HepG2 (cell line): ENCODE measurements around the gene EGFR.

Source experiments
- ETS1 ChIP-seq: sonication (generic); formaldehyde crosslinking; IDR thresholded peaks from 2 replicates; pipeline ENCODE4 v1.4.0; 2020; ENCODE audit warnings: missing genetic modification reagents
- EZH2 ChIP-seq: conservative IDR thresholded peaks from 2 replicates; pipeline ENCODE4 v1.6.1; 2012; ENCODE audit warnings: mild to moderate bottlenecking, low read depth, low read length, moderate library complexity
- NFE2L1 ChIP-seq: sonication (generic); formaldehyde crosslinking; IDR thresholded peaks from 2 replicates; pipeline ENCODE4 v1.4.0; 2020; ENCODE audit warnings: missing genetic modification reagents, mild to moderate bottlenecking, borderline replicate concordance
- NFYB ChIP-seq: sonication (generic); formaldehyde crosslinking; IDR thresholded peaks from 2 replicates; pipeline ENCODE4 v1.4.0; 2020; ENCODE audit warnings: missing genetic modification reagents
- POLR2A ChIP-seq, 2 experiments: IDR thresholded peaks; 2 replicates each; pipeline ENCODE4 v1.6.1; 2011; ENCODE audit warnings: low read depth in 2 of 2, low read length in 2 of 2, mild to moderate bottlenecking in 1 of 2, moderate library complexity in 1 of 2; ENCODE audit not compliant: insufficient read depth in 1 of 2
- POLR2AphosphoS5 ChIP-seq: IDR thresholded peaks from 2 replicates; pipeline ENCODE4 v1.6.1; 2012; ENCODE audit warnings: low read depth, low read length
- SAP130 ChIP-seq: IDR thresholded peaks from 2 replicates; pipeline ENCODE4 v1.6.1; 2016; ENCODE audit warnings: low read depth
- SP4 ChIP-seq: sonication (generic); formaldehyde crosslinking; IDR thresholded peaks from 2 replicates; pipeline ENCODE4 v1.8.1; 2023; ENCODE audit warnings: mild to moderate bottlenecking, missing genetic modification reagents
- TF ChIP-seq, protein P1 (sequence below): IDR thresholded peaks from 2 replicates; pipeline ENCODE4 v1.6.1; 2012; ENCODE audit warnings: low read length, improper control_type of control experiment
- TF ChIP-seq, protein P2 (sequence below): IDR thresholded peaks from 2 replicates; pipeline ENCODE4 v1.6.1; 2016; ENCODE audit warnings: missing compliant biosample characterization, missing genetic modification reagents, borderline replicate concordance

- no peak for TF ChIP-seq SAP130 (CRISPR knock-in tag)
- TF ChIP-seq POLR2AphosphoS5, result no peak
- TF ChIP-seq POLR2A (IDR thresholded peaks at IDR 0.05; ENCODE audit: insufficient read depth in 1 of 2, low read depth in 2 of 2, low read length in 2 of 2), result no peak
- TF ChIP-seq, protein P1, sequence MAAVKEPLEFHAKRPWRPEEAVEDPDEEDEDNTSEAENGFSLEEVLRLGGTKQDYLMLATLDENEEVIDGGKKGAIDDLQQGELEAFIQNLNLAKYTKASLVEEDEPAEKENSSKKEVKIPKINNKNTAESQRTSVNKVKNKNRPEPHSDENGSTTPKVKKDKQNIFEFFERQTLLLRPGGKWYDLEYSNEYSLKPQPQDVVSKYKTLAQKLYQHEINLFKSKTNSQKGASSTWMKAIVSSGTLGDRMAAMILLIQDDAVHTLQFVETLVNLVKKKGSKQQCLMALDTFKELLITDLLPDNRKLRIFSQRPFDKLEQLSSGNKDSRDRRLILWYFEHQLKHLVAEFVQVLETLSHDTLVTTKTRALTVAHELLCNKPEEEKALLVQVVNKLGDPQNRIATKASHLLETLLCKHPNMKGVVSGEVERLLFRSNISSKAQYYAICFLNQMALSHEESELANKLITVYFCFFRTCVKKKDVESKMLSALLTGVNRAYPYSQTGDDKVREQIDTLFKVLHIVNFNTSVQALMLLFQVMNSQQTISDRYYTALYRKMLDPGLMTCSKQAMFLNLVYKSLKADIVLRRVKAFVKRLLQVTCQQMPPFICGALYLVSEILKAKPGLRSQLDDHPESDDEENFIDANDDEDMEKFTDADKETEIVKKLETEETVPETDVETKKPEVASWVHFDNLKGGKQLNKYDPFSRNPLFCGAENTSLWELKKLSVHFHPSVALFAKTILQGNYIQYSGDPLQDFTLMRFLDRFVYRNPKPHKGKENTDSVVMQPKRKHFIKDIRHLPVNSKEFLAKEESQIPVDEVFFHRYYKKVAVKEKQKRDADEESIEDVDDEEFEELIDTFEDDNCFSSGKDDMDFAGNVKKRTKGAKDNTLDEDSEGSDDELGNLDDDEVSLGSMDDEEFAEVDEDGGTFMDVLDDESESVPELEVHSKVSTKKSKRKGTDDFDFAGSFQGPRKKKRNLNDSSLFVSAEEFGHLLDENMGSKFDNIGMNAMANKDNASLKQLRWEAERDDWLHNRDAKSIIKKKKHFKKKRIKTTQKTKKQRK, result no peak
- no peak for TF ChIP-seq NFYB (CRISPR knock-in tag)
- no peak for TF ChIP-seq EZH2
- TF ChIP-seq, protein P2, sequence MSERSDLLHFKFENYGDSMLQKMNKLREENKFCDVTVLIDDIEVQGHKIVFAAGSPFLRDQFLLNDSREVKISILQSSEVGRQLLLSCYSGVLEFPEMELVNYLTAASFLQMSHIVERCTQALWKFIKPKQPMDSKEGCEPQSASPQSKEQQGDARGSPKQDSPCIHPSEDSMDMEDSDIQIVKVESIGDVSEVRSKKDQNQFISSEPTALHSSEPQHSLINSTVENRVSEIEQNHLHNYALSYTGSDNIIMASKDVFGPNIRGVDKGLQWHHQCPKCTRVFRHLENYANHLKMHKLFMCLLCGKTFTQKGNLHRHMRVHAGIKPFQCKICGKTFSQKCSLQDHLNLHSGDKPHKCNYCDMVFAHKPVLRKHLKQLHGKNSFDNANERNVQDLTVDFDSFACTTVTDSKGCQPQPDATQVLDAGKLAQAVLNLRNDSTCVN (CRISPR knock-in tag), result no peak
- TF ChIP-seq SP4 (CRISPR knock-in tag), result no peak
- TF ChIP-seq ETS1 (CRISPR knock-in tag), result no peak
- TF ChIP-seq NFE2L1 (CRISPR knock-in tag), result no peak
Measured at GRCh38 chr7:55189878-55190436, 171.1 kb downstream of the EGFR start.
